ENCODE measurements around the gene RALBP1. TPM values are rescaled to one million over a fixed set of nuclear protein-coding genes. Genes with fewer than 3 reads are reported as not detected.

RALBP1 gene
- total and polyA plus RNA-seq, 4 donors = 15.6 to 34.8 (median 21.0) TPM

DNA sequence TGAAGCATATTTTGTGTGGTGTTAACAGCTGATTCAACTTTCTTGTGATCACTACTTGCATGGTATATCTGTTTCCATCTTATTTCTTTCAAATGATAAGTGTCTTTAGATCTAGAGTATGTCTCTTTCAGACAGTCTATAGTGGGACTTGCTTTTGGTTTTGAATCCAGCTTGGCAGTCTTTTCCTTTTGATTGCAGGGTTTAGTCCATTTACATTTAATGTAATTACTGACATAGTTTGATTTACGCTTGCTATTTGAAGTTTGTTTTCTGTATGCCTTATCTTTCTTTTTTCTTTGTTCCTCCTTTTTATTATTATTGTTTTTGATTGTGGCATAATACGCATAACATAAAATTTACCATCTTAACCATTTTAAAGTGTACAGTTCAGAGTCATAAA, 9.2 kb upstream of the RALBP1 start:
- Histone ChIP-seq H3K9me3 (ENCODE audit: control insufficient read depth in 4 of 4, low read length in 3 of 4) (peaks cover 0 to 8% (median under 1%) of the 10 kb centered on the region in 4 donors), H3K27me3 (ENCODE audit: control insufficient read depth in 4 of 4, insufficient read depth in 4 of 4, low read length in 3 of 4) (no peaks in the 10 kb centered on the region), H3K4me1 (ENCODE audit: control insufficient read depth in 4 of 4, insufficient read depth in 4 of 4, low read length in 3 of 4) (no peaks in the 10 kb centered on the region), H3K27ac (ENCODE audit: low read depth in 1 of 2, low read length in 2 of 2) (no peak overlapping the region), H3K9ac (ENCODE audit: low read depth in 1 of 2, low read length in 2 of 2) (no peak overlapping the region), H3K4me3 (ENCODE audit: low read depth in 1 of 3, low read length in 3 of 3) (no peak overlapping the region), H3K36me3 (ENCODE audit: control insufficient read depth in 4 of 4, insufficient read depth in 3 of 4, low read depth in 1 of 4, low read length in 3 of 4) (no peaks in the 10 kb centered on the region)
- WGBS = 70% methylated on average over 2 of the region's 2 CpGs
- TF ChIP-seq, protein P1, sequence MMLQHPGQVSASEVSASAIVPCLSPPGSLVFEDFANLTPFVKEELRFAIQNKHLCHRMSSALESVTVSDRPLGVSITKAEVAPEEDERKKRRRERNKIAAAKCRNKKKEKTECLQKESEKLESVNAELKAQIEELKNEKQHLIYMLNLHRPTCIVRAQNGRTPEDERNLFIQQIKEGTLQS (IDR thresholded peaks at IDR 0.05) = no peak
- TF ChIP-seq, protein P2, sequence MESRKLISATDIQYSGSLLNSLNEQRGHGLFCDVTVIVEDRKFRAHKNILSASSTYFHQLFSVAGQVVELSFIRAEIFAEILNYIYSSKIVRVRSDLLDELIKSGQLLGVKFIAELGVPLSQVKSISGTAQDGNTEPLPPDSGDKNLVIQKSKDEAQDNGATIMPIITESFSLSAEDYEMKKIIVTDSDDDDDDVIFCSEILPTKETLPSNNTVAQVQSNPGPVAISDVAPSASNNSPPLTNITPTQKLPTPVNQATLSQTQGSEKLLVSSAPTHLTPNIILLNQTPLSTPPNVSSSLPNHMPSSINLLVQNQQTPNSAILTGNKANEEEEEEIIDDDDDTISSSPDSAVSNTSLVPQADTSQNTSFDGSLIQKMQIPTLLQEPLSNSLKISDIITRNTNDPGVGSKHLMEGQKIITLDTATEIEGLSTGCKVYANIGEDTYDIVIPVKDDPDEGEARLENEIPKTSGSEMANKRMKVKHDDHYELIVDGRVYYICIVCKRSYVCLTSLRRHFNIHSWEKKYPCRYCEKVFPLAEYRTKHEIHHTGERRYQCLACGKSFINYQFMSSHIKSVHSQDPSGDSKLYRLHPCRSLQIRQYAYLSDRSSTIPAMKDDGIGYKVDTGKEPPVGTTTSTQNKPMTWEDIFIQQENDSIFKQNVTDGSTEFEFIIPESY (IDR thresholded peaks at IDR 0.05) = no peak
- TF ChIP-seq JUND (IDR thresholded peaks at IDR 0.05) (no peak), FOXA2 (IDR thresholded peaks at IDR 0.05) (no peak), YY1 (IDR thresholded peaks at IDR 0.05) (no peak), EGR1 (IDR thresholded peaks at IDR 0.05; ENCODE audit: low read depth in 2 of 2) (no peak), HNF4A (conservative IDR thresholded peaks at IDR 0.05) (no peak), FOXA1 (IDR thresholded peaks at IDR 0.05) (no peak), GABPA (IDR thresholded peaks at IDR 0.05 in 1 of 2, conservative IDR thresholded peaks at IDR 0.05 in 1 of 2) (no peak), HNF4G (IDR thresholded peaks at IDR 0.05) (no peak), TAF1 (conservative IDR thresholded peaks at IDR 0.05) (no peak), NR2F2 (IDR thresholded peaks at IDR 0.05) (no peak), RXRA (IDR thresholded peaks at IDR 0.05) (no peak)
- TF ChIP-seq, protein P3, sequence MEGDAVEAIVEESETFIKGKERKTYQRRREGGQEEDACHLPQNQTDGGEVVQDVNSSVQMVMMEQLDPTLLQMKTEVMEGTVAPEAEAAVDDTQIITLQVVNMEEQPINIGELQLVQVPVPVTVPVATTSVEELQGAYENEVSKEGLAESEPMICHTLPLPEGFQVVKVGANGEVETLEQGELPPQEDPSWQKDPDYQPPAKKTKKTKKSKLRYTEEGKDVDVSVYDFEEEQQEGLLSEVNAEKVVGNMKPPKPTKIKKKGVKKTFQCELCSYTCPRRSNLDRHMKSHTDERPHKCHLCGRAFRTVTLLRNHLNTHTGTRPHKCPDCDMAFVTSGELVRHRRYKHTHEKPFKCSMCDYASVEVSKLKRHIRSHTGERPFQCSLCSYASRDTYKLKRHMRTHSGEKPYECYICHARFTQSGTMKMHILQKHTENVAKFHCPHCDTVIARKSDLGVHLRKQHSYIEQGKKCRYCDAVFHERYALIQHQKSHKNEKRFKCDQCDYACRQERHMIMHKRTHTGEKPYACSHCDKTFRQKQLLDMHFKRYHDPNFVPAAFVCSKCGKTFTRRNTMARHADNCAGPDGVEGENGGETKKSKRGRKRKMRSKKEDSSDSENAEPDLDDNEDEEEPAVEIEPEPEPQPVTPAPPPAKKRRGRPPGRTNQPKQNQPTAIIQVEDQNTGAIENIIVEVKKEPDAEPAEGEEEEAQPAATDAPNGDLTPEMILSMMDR (IDR thresholded peaks at IDR 0.05; ENCODE audit: low read depth, low read length, missing input control) = no peak
- TF ChIP-seq, protein P4, sequence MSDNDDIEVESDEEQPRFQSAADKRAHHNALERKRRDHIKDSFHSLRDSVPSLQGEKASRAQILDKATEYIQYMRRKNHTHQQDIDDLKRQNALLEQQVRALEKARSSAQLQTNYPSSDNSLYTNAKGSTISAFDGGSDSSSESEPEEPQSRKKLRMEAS (IDR thresholded peaks at IDR 0.05) = no peak
- TF ChIP-seq, protein P5, sequence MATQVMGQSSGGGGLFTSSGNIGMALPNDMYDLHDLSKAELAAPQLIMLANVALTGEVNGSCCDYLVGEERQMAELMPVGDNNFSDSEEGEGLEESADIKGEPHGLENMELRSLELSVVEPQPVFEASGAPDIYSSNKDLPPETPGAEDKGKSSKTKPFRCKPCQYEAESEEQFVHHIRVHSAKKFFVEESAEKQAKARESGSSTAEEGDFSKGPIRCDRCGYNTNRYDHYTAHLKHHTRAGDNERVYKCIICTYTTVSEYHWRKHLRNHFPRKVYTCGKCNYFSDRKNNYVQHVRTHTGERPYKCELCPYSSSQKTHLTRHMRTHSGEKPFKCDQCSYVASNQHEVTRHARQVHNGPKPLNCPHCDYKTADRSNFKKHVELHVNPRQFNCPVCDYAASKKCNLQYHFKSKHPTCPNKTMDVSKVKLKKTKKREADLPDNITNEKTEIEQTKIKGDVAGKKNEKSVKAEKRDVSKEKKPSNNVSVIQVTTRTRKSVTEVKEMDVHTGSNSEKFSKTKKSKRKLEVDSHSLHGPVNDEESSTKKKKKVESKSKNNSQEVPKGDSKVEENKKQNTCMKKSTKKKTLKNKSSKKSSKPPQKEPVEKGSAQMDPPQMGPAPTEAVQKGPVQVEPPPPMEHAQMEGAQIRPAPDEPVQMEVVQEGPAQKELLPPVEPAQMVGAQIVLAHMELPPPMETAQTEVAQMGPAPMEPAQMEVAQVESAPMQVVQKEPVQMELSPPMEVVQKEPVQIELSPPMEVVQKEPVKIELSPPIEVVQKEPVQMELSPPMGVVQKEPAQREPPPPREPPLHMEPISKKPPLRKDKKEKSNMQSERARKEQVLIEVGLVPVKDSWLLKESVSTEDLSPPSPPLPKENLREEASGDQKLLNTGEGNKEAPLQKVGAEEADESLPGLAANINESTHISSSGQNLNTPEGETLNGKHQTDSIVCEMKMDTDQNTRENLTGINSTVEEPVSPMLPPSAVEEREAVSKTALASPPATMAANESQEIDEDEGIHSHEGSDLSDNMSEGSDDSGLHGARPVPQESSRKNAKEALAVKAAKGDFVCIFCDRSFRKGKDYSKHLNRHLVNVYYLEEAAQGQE (IDR thresholded peaks at IDR 0.05) = no peak
- DNase-seq (ENCODE audit: low spot score) = no peak

DNA sequence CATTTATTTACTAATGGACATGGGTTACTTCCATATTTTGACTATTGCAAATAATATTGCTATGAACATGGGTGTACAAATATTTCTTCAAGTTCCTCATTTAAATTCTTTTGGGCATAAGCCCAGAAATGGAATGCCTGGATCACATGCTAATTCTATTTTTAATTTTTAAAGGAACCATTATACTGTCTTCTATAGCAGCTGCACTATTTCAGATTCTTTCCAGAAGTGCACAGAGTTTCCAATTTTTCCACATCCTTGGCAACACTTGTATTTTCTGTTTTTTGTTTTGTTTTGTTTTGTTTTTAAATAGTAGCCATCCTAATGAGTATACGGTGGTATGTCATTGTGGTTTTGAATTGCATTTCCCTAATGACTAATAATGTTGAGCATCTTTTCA, 8.5 kb upstream of the RALBP1 start:
- Histone ChIP-seq H3K27me3 (ENCODE audit: control insufficient read depth in 4 of 4, insufficient read depth in 4 of 4, low read length in 3 of 4) (no peaks in the 10 kb centered on the region), H3K27ac (ENCODE audit: low read depth in 1 of 2, low read length in 2 of 2) (no peak overlapping the region), H3K4me1 (ENCODE audit: control insufficient read depth in 4 of 4, insufficient read depth in 4 of 4, low read length in 3 of 4) (no peaks in the 10 kb centered on the region), H3K4me3 (ENCODE audit: low read depth in 1 of 3, low read length in 3 of 3) (no peak overlapping the region), H3K9ac (ENCODE audit: low read depth in 1 of 2, low read length in 2 of 2) (no peak overlapping the region), H3K9me3 (ENCODE audit: control insufficient read depth in 4 of 4, low read length in 3 of 4) (peaks cover 0 to 8% (median under 1%) of the 10 kb centered on the region in 4 donors), H3K36me3 (ENCODE audit: control insufficient read depth in 4 of 4, insufficient read depth in 3 of 4, low read depth in 1 of 4, low read length in 3 of 4) (no peaks in the 10 kb centered on the region)
- no peak for DNase-seq (ENCODE audit: low spot score)
- WGBS = 78% methylated on average over 1 of the region's 1 CpG
- no peak for TF ChIP-seq HNF4A (conservative IDR thresholded peaks at IDR 0.05)
- TF ChIP-seq, protein P2 (IDR thresholded peaks at IDR 0.05) = no peak
- TF ChIP-seq, protein P3 (IDR thresholded peaks at IDR 0.05; ENCODE audit: low read depth, low read length, missing input control) = no peak
- TF ChIP-seq, protein P1 (IDR thresholded peaks at IDR 0.05) = no peak
